ENCODE data around the gene NRG2.

The NRG2 gene

GRCh38 chr5:139854953-139855352 lies 188.1 kb downstream of the NRG2 start:
- DNase-seq (ENCODE audit: low spot score), result no peak

- DNase-seq (ENCODE audit: low spot score), result no peak
Observed at GRCh38 chr5:139854029-139854605, 189.0 kb downstream of the NRG2 start.

- DNase-seq (ENCODE audit: low spot score), result no peak
Observed at GRCh38 chr5:139852696-139853095, 190.4 kb downstream of the NRG2 start.

GRCh38 chr5:139851558-139851957 lies 191.5 kb downstream of the NRG2 start:
- DNase-seq (ENCODE audit: low spot score), result no peak

- DNase-seq (ENCODE audit: low spot score), result no peak
Observed at GRCh38 chr5:139850423-139851016, 192.6 kb downstream of the NRG2 start.

- no peak for DNase-seq (ENCODE audit: low spot score)
Observed at GRCh38 chr5:139849942-139850341, 193.2 kb downstream of the NRG2 start.

GRCh38 chr5:139849501-139849900 lies 193.6 kb downstream of the NRG2 start:
- no peak for DNase-seq (ENCODE audit: low spot score)

- DNase-seq (ENCODE audit: low spot score), result peak; percentile 60
Observed at GRCh38 chr5:139848508-139849100, 194.5 kb downstream of the NRG2 start.

- peak; percentile 76 for DNase-seq (ENCODE audit: low spot score)
Observed at GRCh38 chr5:139847790-139848507, 195.2 kb downstream of the NRG2 start.

GRCh38 chr5:139847091-139847490 lies 196.0 kb downstream of the NRG2 start:
- no peak for DNase-seq (ENCODE audit: low spot score)

GRCh38 chr5:139845846-139846681 lies 197.0 kb downstream of the NRG2 start:
- no peak for DNase-seq (ENCODE audit: low spot score)

- peak; percentile 89 for DNase-seq (ENCODE audit: low spot score)
Observed at GRCh38 chr5:139844472-139845145, 198.5 kb downstream of the NRG2 start.

- DNase-seq (ENCODE audit: low spot score), result no peak
Observed at GRCh38 chr5:139843991-139844390, 199.1 kb downstream of the NRG2 start.

GRCh38 chr5:139842321-139842720 lies 200.8 kb downstream of the NRG2 start:
- DNase-seq (ENCODE audit: low spot score), result no peak

- DNase-seq (ENCODE audit: low spot score), result no peak
Observed at GRCh38 chr5:139841549-139841948, 201.6 kb downstream of the NRG2 start.

- DNase-seq (ENCODE audit: low spot score), result no peak
Observed at GRCh38 chr5:139839918-139840317, 203.2 kb downstream of the NRG2 start.

GRCh38 chr5:139839232-139839815 lies 203.8 kb downstream of the NRG2 start:
- DNase-seq (ENCODE audit: low spot score), result no peak

- no peak for DNase-seq (ENCODE audit: low spot score)
Observed at GRCh38 chr5:139838381-139839197, 204.5 kb downstream of the NRG2 start.

- no peak for DNase-seq (ENCODE audit: low spot score)
Observed at GRCh38 chr5:139837711-139838380, 205.3 kb downstream of the NRG2 start.
